PC-9 (cell line): ENCODE results near the gene RIN1. TPM values are rescaled to one million over a fixed set of nuclear protein-coding genes. Genes with fewer than 3 reads are reported as not detected.

Experiments used
- BruUV-seq: library from RNA; stranded (reverse); fragments of 400-500 nt; replicated peaks from 2 replicates; lab custom pipeline; 2021; lab: Mats Ljungman, UMichigan
- CTCF ChIA-PET: fragments of 300-600 bp; sonication (Branson Sonifier 250); formaldehyde crosslinking; loops from one replicate; lab custom pipeline; 2022; ENCODE audit warnings: antibody characterized with exemption; lab: Charles Lee
- POLR2A ChIA-PET: fragments of 300-600 bp; sonication (Branson Sonifier 250); formaldehyde crosslinking; loops from one replicate; lab custom pipeline; 2022; ENCODE audit warnings: antibody characterized with exemption; ENCODE audit not compliant: unreplicated experiment; lab: Charles Lee
- DNase-seq, 2 experiments: peaks; one replicate each; pipeline versions ENCODE4 v3.0.0 to v3.0.0-alpha.2; 2015 to 2022; ENCODE audit warnings: mixed read lengths in 1 of 2
- H2AFZ ChIP-seq: fragments of 200-600 bp; sonication (generic); 2 replicates; pipeline ENCODE4 v1.8.1; 2017; ENCODE audit warnings: antibody characterized with exemption
- H3F3A ChIP-seq: fragments of 200-600 bp; sonication (generic); 2 replicates; pipeline ENCODE4 v1.8.1; 2017; ENCODE audit warnings: antibody characterized with exemption, mild to moderate bottlenecking, low read depth; ENCODE audit not compliant: insufficient read depth
- H3K27ac ChIP-seq: fragments of 200-600 bp; sonication (generic); 2 replicates; pipeline ENCODE4 v1.6.1; 2016; ENCODE audit warnings: mixed run types
- H3K27me3 ChIP-seq: fragments of 200-600 bp; sonication (generic); 2 replicates; pipeline ENCODE4 v1.6.1; 2016; ENCODE audit warnings: low read depth, mixed run types; ENCODE audit not compliant: insufficient read depth
- H3K36me3 ChIP-seq: fragments of 200-600 bp; sonication (generic); 2 replicates; pipeline ENCODE4 v1.6.1; 2016; ENCODE audit warnings: low read depth, mixed run types
- H3K4me1 ChIP-seq: fragments of 200-600 bp; sonication (generic); replicated peaks from 2 replicates; pipeline ENCODE4 v1.6.1; 2016; ENCODE audit warnings: mixed run types; ENCODE audit not compliant: insufficient read depth
- H3K4me2 ChIP-seq: fragments of 200-600 bp; sonication (generic); 2 replicates; pipeline ENCODE4 v1.6.1; 2017; ENCODE audit warnings: mixed run types
- H3K4me3 ChIP-seq: fragments of 200-600 bp; sonication (generic); 2 replicates; pipeline ENCODE4 v1.6.1; 2016; ENCODE audit warnings: mixed run types
- H3K79me2 ChIP-seq: fragments of 200-600 bp; sonication (generic); 2 replicates; pipeline ENCODE4 v1.6.1; 2017; ENCODE audit warnings: low read depth, mixed run types
- H3K9me2 ChIP-seq: fragments of 200-600 bp; sonication (generic); 2 replicates; pipeline ENCODE4 v1.8.1; 2017; ENCODE audit warnings: mild to moderate bottlenecking; ENCODE audit not compliant: insufficient read depth
- H3K9me3 ChIP-seq: fragments of 200-600 bp; sonication (generic); 2 replicates; pipeline ENCODE4 v1.8.1; 2016; ENCODE audit warnings: low read depth; ENCODE audit not compliant: insufficient read depth
- H4K20me1 ChIP-seq: fragments of 200-600 bp; sonication (generic); 2 replicates; pipeline ENCODE4 v1.8.1; 2017; ENCODE audit not compliant: insufficient read depth
- CTCF ChIP-seq: fragments of 200-600 bp; sonication (generic); conservative IDR thresholded peaks from 2 replicates; pipeline ENCODE4 v1.6.1; 2017; ENCODE audit warnings: mixed run types, antibody characterized with exemption, mild to moderate bottlenecking, moderate library complexity
- EZH2 ChIP-seq: fragments of 200-600 bp; sonication (generic); IDR thresholded peaks from 2 replicates; pipeline ENCODE4 v1.8.0; 2017; ENCODE audit warnings: antibody characterized with exemption, low read depth
- intact Hi-C: fragments of 100-400 bp; cut with micrococcal nuclease; formaldehyde crosslinking; loops from one replicate; pipeline ENCODE4 v1.10.0; 2022; ENCODE audit not compliant: unreplicated experiment
- total RNA-seq: library from RNA; stranded (reverse); gene quantifications from 2 replicates; pipeline ENCODE4 v1.2.3, GENCODE V29; 2021

The RIN1 gene
- total RNA-seq, 1 experiment from 2014 or later, result 15.5 TPM

- intact Hi-C loops, result no loop called here
- POLR2A ChIA-PET, result no interaction called here
- TF ChIP-seq CTCF (no peak), EZH2 (no peak)
- Histone ChIP-seq H3F3A (peaks cover 67% of the 10 kb centered on the region), H3K36me3 (peaks cover 25% of the 10 kb centered on the region), H2AFZ (no peak overlapping the region), H3K4me1 (peaks cover 23% of the 10 kb centered on the region), H3K4me3 (no peak overlapping the region), H3K9me2 (no peaks in the 10 kb centered on the region), H3K9me3 (no peaks in the 10 kb centered on the region), H4K20me1 (peaks cover 38% of the 10 kb centered on the region), H3K4me2 (no peak overlapping the region), H3K79me2 (peaks cover 31% of the 10 kb centered on the region), H3K27ac (no peak overlapping the region), H3K27me3 (no peaks in the 10 kb centered on the region)
- no peak for DNase-seq
- CTCF ChIA-PET, result no interaction called here
- BruUV-seq, result no TSS peak
Measured at GRCh38 chr11:66368484-66368883, 32.2 kb upstream of the RIN1 start.

- ChIA-PET POLR2A (no interaction called here), CTCF (no interaction called here)
- Histone ChIP-seq H3K27ac (no peak overlapping the region), H2AFZ (no peak overlapping the region), H3K36me3 (peaks cover 27% of the 10 kb centered on the region), H3K9me2 (no peaks in the 10 kb centered on the region), H3K4me3 (no peak overlapping the region), H3F3A (peaks cover 66% of the 10 kb centered on the region), H3K4me1 (peaks cover 15% of the 10 kb centered on the region), H3K9me3 (no peaks in the 10 kb centered on the region), H3K79me2 (peaks cover 31% of the 10 kb centered on the region), H4K20me1 (peaks cover 45% of the 10 kb centered on the region), H3K4me2 (no peak overlapping the region), H3K27me3 (no peaks in the 10 kb centered on the region)
- BruUV-seq, result no TSS peak
- no peak for TF ChIP-seq CTCF
- TF ChIP-seq EZH2, result no peak
- intact Hi-C loops, result no loop called here
- DNase-seq, result no peak
Measured at GRCh38 chr11:66367561-66368312, 31.5 kb upstream of the RIN1 start.

GRCh38 chr11:66366844-66367477, 30.7 kb upstream of the RIN1 start:
- DNase-seq, result no peak
- Histone ChIP-seq H3K9me2 (no peaks in the 10 kb centered on the region), H3K79me2 (peaks cover 31% of the 10 kb centered on the region), H4K20me1 (peaks cover 51% of the 10 kb centered on the region), H3K36me3 (peaks cover 32% of the 10 kb centered on the region), H2AFZ (no peak overlapping the region), H3K4me3 (no peak overlapping the region), H3K4me2 (no peak overlapping the region), H3K27me3 (no peaks in the 10 kb centered on the region), H3K4me1 (peaks cover 10% of the 10 kb centered on the region), H3K9me3 (no peaks in the 10 kb centered on the region), H3K27ac (no peak overlapping the region), H3F3A (peaks cover 65% of the 10 kb centered on the region)
- TF ChIP-seq EZH2 (no peak), CTCF (no peak)
- intact Hi-C loops, result no loop called here
- CTCF ChIA-PET, result no interaction called here
- POLR2A ChIA-PET, result no interaction called here
- no TSS peak for BruUV-seq
